Stimulated activated CD4-positive, alpha-beta T cell treated with anti-CD3 and anti-CD28 coated beads, Interleukin-2, amount 100 ng/mL, for 4 hours (primary cell): Measurements from ENCODE around the gene SIGLEC9.

Source experiments
- DNase-seq: peaks from one replicate; pipeline ENCODE4 v3.0.0-alpha.2; 2020; ENCODE audit warnings: low read depth

Gene SIGLEC9

DNA sequence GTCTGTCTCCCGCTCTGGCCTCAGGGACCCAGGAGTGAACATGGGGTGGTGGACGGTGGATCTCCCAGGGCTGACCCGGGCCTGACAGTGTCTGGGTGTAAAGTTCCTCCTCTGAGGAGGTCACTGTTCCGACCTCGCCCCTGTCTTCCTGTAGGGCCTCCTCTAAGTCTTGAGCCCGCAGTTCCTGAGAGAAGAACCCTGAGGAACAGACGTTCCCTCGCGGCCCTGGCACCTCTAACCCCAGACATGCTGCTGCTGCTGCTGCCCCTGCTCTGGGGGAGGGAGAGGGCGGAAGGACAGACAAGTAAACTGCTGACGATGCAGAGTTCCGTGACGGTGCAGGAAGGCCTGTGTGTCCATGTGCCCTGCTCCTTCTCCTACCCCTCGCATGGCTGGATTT is at the start of gene SIGLEC9:
TSS of gene SIGLEC9 (plus strand) at position 178 of the 400 bp plus-strand sequence. CDS start at position 247, 69 bp downstream.
- DNase-seq, result no peak

DNA sequence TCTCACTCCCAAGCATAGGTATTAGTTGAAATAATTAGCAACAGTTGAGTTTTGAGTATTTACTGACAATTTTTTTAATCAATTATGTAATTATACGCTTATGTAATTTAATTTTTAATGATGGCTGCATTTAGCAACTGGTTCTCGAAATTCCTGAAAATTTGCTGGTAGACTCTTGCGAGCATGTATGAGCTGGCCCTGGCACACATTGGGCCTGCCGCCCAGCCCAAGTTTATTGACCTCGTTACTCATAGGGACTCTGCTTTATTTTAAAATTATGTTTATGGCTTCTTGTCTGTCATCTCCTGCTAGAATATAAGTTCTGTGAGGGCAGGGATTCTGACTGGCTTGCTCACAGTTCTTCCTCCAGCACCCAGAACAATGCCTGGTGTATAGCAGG is 48.7 kb upstream of the SIGLEC9 start:
- DNase-seq, result no peak

DNA sequence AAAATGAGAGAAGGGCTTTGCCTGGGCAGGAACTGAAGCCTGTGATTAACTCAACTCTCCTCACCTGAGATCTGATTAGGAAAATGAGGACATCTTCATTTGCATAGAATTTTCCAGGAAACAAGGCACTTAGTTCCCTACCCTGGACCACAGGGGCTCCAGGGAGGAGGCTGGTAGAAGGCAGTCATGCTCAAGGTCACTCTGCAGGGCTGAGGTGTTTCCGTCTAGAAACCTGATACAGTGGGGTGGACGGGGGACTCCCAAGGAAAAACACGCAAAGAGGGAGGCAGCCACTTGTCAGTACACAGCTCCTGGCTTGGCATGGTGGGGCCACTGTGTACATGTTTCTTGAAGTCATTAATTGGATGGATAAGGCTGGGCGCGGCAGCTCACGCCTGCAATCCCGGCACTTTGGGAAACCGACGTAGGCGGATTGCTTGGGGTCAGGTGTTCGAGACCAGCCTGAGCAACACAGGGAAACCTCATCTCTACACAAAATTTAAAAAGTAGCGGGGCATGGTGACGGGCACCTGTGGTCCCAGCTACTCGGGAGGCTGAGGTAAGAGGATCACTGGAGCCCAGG is 48.0 kb upstream of the SIGLEC9 start:
- no peak for DNase-seq

DNA sequence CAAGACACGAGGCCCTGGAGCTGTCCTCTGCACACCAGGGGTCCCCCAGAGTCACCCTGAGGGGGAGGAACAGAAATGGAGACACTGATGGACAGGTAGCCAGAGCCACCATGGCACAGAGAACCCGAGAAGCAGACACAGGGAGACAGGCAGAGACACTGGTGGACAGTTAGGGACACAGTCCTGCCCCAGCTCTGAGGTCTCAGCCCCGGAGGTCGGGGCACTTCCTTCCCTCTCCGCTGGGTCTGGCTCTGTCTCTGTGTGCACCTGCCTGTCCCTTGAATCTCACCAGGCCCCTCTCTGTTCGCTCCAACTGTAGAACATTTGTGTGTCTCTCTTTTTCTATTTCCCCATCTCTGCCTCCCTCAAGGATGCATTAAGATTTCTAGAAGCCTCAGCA is 46.6 kb upstream of the SIGLEC9 start:
- no peak for DNase-seq

DNA sequence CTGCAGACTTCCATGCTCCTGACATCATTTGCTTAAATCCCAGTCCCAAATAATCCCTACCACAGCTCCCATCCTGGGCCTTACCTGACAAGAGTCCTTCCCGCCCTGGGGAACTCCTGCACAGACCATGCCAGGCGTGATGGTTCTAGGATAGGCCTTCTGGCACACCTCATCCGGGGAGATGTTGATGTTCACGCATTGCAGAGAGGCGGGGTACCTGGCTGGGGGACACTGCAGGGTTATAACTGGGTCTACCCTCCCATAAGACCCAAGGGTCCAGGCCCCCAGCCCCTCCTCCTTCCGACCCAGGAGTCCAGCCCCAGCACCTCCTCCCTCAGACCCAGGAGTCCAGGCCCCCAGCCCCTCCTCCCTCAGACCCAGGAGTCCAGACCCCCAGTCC is 46.0 kb upstream of the SIGLEC9 start:
- no peak for DNase-seq

DNA sequence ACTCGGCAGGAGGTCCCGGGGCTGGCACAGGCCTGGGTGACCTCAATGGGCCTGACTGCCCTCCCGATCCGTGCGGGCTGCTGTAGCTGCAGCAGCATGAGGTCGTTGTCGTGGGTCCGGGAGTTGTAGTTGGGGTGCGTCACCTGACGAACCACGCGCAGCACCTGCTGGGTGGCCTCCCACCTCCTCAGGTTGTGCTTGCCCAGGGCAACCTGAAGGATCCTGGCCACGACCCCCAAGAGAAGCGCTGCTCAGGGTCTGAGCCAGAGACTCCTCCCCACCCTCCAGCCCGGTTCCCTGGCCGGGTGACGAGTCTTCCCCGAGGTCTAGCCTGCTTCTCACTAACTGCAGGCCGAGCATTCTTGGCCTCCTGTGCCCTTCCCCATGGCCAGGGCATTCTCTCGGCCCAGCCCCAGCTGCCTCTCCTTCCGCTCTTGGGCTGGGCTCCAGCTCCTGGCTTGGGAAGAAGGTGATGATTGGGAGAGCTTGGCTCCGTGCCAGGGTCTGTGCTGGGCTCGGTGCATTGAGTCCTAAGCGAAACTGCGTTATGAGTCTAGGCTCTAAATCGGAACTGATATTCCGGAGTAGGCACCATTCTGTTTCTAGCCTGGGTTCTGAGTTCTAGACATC is 45.1 kb upstream of the SIGLEC9 start:
- no peak for DNase-seq

DNA sequence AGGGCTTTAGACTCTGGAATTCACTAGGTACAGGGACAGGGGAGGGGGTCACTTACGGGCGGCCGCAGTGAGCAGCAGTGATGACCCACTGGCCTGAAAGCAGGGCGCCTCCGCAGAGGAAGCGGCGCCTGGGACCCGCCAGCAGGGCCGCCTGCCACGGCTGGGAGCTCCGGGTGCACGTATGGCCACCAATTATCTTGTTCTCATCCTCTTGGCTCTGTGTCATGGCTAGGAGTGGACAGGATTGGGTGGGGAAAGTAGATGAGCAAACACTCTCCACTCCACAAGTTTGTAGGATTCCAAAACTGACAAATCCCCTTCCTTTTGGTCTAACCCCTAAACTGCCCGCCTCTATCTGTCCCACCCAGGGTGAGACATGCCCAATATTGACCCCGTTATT is 43.2 kb upstream of the SIGLEC9 start:
- DNase-seq, result no peak

DNA sequence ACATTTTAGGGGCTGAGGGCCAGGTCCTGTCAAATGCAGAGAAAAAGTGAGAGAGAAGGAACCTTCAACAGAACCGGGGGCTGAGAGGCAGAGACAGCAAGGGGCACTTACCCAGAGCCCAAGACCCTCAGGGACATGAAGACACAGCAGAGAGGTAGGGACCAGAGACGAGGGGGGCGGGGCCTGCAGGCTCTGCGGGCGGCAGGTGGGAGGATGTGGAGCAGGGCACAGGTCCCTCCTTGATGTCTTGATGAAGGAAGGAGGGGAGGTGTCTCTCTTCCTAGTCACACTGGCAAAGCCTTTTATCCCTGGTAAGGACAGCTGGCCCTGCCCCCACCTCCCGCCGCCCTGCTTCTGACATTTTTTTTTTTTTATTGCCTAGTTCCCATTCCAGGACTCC is 42.1 kb upstream of the SIGLEC9 start, which contains the start of gene KLK14:
TSS of gene KLK14 (minus strand) at position 277 of the 400 bp plus-strand sequence. CDS start at position 4, 273 bp downstream.
- DNase-seq, result no peak

DNA sequence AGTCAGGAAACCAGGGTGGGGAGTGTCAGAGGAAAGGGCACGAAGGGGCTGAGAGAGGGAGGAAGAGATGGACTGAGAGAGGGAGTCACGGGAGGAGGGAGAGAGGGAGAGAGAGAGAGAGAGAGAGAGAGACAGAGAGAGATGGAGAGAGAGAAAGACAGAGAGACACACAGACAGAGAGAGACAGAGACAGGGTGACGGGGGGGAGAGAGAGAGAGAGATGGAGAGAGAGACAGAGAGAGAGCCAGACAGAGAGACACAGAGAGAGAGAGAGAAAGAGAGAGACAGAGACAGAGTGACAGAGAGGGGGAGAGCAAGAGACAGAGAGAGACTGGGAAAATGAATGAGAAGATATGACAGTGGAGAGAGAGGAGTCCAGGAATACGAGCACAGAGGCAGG is 41.5 kb upstream of the SIGLEC9 start:
- no peak for DNase-seq

DNA sequence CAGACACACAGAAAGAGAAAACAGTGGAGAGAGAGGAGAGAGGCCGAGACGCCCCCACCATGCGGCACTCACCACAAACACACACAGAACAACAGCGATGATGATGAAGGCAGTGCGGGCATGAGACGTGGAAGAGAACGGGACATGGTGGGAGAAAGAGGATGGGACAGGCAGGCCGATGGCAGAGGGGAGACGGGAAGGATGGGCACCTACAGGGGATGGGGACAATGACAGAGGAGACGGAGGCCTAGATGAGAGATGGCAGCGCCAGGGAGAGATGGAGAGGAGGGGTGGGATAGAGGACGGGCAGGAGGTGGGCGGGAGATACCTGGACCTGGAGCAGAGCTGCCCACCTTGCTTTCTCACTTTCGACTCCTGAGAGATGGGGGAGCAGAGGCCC is 40.9 kb upstream of the SIGLEC9 start:
- DNase-seq, result no peak

DNA sequence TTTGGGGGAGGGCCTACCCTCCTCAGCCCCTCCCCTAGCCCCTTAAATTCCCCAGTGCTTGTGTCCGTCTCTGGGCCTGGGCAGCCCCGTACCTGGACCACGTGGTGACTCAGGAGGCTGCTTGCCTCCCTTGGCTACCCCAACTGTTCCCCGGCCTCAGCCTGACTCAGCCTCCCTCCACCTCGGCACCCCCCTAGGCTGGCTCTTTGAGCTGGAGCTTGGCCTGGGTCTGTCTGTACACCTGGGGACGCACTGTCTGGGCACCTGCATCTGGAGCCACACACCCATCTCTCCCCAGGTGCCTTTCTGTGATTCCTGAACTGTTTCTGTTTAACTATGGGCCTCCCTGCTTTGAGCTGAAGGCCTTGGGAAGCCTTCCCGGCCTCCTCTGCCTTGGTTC is 40.2 kb upstream of the SIGLEC9 start:
- no peak for DNase-seq

DNA sequence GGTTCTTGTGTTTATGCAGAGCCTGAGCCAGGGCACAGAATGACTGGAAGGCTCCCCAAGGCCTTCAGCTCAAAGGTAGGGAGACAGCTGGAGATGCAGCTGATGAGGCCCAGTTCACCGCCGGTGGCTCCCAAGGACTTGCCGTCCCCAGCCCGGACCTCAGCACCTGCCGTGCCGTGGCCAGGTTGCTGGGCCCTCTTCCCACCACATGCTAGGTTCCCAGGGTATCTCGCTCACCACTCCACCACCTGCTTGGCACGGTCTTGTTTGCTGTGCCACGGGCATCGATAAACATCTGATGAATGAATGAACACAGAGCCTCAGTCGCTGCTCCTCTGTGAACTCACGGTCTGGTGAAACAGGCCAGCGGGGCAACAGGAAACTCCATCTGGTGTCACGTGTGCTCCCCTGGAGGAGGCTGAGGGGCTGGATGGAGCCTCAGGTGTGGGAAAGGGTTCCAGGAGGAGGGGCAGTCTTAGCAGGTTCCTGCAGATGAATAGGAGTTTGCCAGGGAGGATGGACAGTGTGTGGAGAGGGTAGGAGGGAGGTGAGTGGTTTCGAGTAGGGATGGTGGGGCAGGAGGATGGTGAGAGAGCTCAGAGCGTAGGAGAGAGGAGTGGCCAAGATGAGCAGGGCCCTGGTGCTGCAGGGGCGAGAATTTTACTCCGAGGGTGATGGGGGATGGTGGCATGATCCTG is 38.4 kb upstream of the SIGLEC9 start:
- DNase-seq, result no peak

DNA sequence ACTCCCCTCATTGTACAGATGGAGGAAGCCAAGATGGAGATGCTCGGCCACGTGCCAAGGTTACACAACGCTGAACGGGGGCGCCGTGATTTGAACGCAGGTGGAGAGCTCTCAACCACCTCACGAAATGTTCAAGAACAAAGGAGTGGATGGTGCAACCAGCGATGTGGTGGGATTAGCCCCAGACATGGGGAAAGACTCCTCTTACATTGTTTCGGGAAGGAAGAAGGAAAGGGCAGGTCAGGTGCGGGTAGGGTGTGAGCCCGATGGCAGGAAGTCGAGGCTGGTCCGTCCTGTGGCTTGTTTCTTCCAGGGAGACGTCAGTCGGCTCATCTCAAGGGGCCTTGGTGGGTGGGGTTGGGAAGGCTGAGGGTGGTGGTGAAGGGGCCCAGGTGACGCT is 34.9 kb upstream of the SIGLEC9 start:
- no peak for DNase-seq

DNA sequence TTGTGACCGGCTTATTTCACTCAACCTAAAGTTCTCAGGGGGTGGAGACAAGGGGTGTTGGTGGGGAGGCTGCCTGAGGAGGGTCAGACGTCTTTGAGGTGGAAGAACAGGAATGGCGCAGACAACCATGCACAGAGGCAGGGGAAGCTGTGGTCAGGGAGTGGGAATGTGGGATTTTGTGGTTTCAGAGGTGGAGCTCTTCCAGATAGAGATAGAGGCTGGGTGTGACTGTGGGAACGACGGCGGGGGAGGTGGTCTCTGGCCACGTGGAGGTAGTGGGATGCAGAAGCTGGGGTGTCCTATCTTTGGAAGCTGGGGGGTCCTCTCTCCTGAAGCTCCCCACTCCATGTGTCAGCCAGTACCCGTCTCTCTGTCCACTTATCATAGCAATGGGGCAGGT is 34.2 kb upstream of the SIGLEC9 start:
- no peak for DNase-seq

DNA sequence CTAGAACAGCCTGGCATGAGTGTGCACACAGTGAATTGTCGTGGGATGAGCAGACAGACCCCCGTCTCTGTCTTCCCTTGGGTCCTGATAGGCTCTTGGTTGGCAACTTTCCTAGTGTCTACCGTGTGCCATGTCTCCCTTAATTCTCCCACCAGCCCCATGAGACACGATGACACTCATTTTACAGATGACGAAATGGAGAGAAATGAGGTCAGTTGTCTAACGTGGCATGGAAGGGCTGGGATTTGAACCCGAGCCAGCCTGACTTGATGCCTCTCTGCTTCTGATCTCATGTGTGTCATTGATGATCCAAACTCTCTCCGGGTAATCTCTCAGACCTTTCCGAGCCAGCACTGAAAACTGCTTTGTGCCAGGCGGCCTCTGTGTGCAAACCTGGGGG is 33.6 kb upstream of the SIGLEC9 start:
- no peak for DNase-seq

DNA sequence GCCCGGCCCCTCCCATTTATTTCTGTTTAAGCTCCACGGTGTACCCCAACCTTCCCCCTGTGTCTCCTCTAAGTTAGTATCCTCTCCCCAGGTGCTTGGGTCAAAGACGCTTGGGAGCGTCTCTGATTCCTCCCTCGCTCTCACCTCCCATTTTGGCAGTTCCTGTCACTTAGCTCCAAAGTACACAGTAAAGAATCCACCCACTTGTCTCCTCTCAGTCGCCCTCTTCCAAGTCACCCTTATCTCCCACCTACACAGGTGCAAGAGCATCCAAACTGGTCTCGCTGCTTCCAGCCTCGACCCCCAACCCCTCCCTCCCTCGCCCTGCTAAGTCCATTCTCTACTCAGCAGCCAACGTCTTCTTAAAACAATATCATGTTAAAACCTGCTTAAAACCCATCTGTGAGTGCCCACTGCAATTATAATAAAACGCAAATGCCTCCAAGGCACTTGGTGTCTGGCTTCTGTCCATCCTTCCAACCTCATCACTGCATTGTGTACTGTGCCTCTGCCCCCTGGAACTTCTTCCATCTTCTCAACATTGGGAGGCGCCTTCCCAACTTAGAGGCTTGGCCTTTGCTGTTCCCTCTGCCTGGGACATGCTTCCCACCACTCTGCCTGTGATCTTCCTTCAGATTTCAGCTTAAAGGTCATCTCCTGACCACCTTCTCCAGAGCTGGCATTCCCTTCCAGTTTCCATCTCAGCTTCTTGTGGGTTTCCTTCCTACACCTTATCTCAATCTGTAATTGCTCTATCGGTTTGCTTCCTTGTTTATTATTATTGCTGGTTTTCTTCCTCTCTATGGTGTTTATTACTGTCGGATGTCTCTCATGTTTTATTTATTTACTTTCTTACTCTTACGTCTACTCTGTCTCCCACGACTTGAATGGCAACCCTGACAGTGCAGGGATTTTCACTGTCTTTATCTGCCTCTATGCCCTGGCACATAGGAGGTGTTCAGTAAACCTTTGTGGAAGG is 32.5 kb upstream of the SIGLEC9 start:
- no peak for DNase-seq

DNA sequence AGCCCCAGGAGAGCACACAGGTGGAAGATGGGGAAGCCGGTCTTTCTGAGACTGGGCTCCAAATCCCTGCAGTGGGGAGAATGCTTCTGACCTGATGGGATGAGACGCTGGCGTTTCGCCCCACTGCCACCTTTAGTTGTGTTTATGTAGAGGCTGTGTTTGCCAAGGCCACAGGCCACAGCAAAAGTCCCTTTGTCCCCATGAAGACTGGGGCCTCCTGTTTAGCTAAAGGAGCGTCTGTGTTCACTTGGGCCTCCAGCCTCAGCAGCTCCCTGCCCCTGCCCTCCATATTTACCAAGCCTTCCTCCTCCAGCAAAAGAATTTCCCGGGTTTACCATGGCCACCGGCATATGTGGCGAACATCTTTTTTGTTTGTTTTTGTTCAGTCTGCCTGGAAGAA is 31.6 kb upstream of the SIGLEC9 start:
- no peak for DNase-seq

DNA sequence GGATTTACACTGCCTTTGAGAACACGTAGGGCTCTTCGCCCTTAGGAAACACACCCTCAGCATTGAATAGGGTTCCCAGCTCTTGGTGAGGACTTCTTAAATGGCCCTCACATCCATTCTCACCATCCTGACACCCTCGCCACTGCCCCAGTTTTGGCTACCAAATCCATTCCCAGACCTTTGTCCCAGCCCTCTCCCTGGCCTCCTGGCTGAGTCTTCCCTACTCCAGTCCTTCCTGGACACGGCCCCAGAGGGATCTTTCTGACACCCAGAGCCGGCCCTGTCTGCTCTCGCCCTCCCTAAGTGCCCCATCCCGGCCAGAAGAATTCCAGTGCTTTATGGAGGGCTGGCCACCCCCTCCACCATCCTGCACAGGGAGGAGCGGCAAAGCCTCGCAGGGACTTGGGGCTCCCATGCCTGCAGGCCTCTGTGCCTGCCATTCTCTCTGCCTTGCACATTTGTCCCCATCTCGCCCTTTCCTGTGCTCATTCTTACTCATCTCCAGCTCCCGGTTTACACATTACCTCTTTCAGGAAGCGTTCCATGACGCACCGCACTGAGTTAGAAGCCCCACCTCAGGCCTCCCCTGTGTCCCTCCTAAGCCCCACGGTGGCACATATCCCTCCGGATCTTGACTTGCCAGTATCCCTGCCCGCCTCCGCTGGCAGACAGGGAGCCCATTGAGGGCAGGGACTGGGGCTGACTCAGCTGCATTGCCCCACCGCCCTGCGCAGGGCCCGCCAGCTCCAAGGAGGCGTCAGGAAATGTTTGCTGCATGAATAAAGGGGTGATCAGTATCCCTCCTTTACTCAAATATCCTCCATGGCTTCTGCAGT is 31.0 kb upstream of the SIGLEC9 start:
- DNase-seq, result no peak

DNA sequence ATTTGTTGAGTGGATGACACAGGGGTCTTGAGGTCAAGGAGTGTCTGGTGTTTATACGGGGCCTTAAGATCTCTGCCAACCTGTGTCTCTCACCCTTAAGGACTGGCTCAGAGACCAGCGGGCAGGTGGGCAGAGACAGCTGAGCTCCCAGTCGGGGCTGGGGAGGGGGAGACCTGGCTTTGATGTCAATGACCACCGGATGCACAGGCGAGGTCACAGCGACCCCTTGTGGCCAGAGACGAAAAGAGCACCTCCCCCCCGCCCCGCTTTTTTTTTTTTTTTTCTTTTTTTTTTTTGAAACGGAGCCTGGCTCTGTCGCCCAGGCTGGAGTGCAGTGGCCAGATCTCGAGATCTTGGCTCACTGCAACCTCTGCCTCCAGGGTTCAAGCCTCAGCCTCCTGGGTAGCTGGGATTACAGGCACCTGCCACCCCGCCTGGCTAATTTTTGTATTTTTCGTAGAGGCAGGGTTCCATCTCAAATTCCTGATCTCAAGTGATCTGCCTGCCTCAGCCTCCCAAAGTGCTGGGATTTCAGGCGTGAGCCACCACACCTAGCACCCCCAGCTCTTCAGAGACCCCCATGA is 29.9 kb upstream of the SIGLEC9 start:
- no peak for DNase-seq

DNA sequence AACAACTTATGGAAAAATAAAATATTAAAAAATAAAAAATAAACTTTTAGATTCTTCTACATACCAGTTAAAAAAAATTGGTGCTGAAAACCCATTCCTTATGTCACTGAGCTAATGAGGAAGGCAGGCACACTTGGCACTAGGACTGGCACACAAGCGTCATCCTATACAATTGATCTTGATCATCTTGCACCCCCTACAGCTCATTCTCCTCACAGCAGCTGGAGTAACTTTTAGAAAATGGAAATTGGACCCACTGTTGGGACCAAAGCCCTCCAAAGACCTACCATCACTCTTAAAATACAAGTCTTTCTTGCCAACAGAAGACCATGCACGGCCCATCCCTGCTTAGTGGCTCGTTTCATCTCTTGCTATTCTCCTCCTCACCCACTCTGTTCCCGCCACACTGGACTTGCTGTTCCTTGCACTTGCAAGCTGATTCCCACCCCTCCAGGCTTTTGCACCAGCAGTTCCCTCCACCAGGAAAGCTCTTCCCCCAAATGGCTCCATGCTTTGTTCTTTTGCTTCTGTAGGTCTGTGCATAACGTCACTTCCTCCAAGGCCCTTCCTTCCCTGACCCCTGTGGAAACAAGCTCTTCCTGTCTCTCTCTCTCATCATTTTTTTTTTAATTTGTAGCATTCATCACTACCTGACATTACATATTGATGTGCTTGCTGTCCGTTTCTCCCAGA is 28.1 kb upstream of the SIGLEC9 start:
- DNase-seq, result no peak
